Gastrocnemius medialis (tissue), 4 donors: ENCODE measurements around the gene SPECC1L.

Experiments used
- POLR2A ChIP-seq, 2 donors: fragments of 450-650 bp; IDR thresholded peaks; one replicate each; pipeline ENCODE4 v1.6.1; 2017; ENCODE audit warnings: antibody characterized with exemption in 2 of 2, mild to moderate bottlenecking in 2 of 2, moderate library complexity in 2 of 2
- TF ChIP-seq, protein P1 (sequence below), 5 experiments: fragments of 450-650 bp in 3 of 5; fragments of 200-600 bp in 2 of 5; sonication (generic) in 2 of 5; IDR thresholded peaks in 4 of 5; conservative IDR thresholded peaks in 1 of 5; 1 replicate in 4 of 5; 2 replicates in 1 of 5; pipeline ENCODE4 v1.5.1; 2016 to 2019; ENCODE audit warnings: antibody characterized with exemption in 5 of 5, mild to moderate bottlenecking in 3 of 5, moderate library complexity in 3 of 5

DNA sequence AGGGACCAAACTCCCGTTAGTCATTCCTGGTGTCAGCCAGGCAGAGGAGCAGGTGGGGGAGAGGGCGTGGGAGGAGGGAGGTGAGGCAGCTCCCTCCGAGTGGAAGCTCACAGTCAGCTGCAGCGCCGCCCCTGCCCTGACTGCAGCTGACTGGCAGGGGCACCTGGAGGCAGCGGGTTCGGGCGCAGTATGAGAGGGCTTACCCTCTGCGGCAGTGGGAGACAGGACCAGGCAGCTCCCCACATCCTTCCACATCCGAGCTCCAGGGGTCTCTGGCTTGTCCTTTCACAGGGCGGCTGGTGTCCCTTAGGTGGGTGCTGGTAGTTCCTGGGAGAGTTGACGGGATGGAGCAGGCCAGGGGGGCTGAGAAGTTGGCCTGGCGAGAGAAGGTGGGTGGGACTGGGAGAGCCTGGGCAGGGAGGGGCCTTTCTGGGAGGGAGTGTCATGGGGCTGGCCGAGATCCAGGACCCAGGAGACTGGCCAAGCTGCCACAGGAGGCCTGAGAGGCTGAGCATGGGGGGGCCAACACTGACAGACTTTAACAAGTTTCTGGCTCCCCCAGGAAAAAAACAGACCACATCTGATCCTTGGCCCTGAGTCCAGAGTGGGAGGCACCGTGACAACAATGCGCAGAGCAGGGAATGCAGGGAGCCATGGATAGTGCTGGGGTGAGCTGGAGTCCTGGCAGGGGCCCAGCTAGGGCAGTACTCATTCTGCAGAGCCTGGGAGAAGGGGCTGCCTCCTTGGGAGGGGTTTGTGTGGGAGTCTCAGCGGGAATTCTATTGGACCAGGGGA lies 161.6 kb downstream of the SPECC1L start:
- TF ChIP-seq, protein P1, sequence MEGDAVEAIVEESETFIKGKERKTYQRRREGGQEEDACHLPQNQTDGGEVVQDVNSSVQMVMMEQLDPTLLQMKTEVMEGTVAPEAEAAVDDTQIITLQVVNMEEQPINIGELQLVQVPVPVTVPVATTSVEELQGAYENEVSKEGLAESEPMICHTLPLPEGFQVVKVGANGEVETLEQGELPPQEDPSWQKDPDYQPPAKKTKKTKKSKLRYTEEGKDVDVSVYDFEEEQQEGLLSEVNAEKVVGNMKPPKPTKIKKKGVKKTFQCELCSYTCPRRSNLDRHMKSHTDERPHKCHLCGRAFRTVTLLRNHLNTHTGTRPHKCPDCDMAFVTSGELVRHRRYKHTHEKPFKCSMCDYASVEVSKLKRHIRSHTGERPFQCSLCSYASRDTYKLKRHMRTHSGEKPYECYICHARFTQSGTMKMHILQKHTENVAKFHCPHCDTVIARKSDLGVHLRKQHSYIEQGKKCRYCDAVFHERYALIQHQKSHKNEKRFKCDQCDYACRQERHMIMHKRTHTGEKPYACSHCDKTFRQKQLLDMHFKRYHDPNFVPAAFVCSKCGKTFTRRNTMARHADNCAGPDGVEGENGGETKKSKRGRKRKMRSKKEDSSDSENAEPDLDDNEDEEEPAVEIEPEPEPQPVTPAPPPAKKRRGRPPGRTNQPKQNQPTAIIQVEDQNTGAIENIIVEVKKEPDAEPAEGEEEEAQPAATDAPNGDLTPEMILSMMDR (IDR thresholded peaks at IDR 0.05 in 4 of 5, conservative IDR thresholded peaks at IDR 0.05 in 1 of 5): no peak
- TF ChIP-seq POLR2A (IDR thresholded peaks at IDR 0.05): no peak
